NOMO-1 treated with DMSO at 0.1 percent for 48 hours (cell line): ENCODE data around the gene HOTAIR.
A peak's percentile ranks its signal among the peaks of the same experiment; 100 is the strongest.

Experiments
- DNase-seq: peaks from one replicate; lab custom pipeline; 2025; ENCODE audit not compliant: unreplicated experiment; lab: John Stamatoyannopoulos, UW

HOTAIR gene

DNA sequence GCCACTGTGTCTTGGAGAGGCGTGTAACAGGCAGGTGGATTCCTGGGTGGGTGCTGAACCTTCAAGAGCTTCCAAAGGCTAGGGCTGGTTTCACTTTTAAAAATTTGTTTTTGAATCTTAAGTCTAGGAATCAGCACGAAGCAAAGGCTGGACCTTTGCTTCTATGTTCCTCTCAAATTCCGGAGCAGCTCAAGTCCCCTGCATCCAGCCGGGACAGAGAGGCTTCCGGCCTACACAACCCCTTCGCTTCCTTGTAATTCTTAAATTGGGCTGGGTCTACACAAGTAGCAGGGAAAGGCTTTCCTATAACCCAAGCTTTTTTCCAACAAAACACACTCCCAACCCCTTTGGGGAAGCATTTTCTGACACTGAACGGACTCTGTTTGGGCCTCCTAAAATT, 11.7 kb downstream of the HOTAIR start:
- no peak for DNase-seq

DNA sequence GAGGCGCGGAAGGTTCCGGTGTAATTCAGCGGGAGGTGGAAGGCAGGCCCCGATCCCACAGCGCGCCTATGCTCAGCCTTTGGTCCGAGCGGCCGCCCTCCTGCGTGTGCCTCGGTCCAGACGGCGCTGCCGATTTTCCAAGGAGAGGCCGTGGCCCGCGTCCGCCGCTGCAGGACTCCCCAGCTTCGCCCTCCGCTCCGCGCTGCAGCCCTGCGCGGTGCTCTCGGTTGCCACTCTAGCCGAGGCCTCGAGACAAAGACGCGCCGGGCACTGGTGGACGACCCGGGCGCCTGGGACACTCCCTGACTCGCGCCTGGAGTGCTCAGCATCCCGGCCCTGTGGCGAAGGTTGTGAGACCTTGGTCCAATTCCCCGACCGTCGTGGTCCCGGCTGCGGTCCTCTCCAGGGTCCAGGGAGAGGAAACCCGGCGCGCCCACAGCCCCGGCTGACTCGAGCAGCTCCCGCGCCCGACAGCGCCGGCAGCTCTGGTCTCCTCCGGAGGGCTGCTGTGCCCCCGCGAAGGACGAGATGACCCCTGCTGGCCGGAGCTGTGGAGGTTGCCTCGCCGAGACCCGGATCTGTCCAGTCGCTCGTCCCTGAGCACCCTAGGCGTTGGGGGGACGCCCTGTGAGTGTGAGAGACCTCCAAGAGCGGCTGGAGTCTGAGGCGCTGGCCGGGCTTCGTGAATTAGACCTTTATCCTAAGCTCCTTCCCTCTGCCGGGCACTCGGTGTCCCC, 13.6 kb downstream of the HOTAIR start:
- DNase-seq, result no peak

DNA sequence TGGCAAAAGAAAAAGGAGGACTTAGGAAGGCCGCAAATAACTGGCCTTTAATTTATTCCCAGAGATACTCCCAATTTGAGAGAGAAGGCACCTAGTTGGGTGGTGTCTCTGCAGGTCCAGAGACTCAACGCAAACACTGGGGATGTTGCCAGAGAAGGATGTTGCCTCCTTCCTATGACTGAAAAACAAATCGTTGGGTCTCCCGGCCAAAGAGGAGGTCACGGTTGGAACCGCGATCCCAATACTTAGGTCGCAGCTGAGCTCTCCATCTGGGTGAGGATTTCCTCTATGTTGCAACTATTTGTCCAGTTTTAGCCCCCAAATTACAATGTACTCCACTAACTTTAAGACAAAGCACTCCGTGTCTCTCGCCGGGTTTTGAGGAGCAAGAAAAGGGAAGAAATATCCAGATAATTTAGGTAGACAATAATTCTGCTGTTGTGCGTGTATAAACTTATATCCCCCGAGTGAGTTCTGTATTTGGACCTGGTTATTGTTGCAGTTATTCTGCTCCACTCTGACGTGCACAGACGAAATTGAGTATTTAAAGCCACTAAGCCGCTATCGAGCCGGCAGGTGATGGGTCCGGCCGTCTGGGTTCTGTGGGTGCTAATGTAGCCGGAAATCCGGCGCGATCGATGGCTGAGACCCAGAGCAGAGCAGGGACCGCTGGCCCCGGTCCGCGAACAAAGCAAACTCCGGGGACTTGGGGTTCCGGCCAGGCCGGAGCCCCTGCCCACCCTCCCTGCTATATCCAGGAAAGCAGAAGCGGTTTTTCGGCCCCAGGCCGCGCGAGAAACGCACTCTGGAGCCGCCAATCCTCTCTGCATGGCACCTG, 14.3 kb downstream of the HOTAIR start:
- DNase-seq, result no peak

DNA sequence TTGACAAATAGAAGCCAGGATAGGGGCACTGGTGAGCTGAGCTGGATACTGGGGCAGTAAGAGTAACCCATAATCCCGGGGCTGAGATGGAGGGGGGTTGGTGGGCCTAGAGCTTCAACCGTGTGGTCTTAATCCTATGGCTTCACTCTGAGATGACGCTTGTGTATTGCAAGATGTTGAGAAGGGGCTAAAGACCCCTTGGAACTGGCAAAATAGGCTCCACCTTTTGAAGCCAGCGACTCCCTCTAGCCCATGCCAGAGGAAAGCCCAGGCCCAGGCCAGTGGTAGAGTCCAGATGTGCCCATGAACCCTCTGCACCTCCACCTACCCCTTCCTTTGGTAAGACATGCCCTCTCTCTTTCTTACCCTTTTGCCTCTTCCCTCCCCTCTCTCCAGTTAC, 15.4 kb downstream of the HOTAIR start:
- DNase-seq, result no peak

DNA sequence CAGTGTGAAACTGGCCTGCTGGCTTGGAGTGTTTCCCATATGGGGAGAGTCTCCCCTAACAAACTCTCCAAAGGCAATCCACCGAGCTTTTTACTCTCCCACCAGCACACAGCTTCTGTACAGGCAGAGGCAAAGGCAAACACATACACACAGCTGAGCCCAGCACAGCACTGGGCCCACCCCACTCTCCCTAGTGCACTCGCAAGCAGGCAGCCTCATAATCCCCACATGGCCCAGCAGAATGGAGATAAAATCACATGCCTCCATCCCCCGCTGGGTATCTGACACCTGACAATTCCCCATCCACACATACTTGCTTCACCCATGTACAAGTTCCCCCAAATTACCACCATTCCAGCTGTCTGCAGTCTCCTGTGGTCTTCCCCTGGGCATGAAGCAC, 16.6 kb downstream of the HOTAIR start:
- no peak for DNase-seq

DNA sequence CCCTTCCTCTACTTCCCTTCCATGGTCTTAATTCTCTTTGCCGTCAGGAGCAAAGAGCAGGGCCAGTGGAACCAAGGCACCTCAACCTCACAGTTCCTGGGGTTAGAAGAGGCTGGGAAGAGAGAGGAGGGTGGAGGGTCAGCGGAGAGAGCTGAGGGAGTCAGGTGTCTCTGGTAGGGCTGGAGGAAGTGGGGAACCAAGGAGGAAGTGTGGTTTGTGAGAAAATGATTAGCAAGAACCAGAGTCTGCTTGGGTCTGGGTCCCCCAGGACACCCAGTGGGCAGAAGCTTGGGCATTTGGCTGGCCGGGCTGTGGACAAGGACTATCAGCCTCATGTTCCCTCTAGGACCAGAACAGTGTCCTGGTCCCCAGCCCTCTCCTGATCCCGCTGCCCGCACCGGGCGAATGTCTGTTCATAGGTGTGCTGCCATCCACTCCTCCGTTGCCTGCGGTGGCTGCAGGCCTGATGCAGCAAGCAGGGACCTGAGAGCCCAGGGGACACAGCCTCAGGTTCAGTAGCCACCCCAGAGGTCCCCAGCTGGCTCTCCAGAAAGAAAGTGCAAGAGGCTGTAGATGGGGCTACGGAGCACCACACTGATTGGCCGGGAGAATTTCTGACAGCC, 17.7 kb downstream of the HOTAIR start:
- DNase-seq, result peak; percentile 25

DNA sequence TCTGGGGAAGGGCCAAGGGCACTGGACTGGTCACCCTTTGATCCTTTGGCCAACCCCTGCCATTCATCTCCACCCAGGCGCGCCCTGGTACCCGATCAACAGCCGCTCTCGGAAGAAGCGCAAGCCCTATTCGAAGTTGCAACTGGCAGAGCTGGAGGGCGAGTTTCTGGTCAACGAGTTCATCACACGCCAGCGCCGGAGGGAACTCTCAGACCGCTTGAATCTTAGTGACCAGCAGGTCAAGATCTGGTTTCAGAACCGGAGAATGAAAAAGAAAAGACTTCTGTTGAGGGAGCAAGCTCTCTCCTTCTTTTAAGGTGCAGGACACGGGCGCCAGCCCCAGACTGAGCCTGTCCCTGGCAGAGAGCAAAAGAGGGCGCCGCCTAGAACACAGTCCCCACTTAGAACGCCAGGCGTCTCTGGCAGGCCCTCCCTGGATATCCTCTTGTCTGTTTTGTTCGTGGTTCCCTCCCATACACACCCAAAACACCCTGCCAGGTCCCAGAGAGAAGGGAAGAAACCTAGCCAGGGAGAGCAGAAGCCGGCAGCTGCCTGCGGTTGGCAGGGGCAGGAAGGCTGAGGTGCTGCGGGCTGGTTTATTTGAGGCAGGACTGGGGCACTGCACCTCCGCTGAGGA, 18.4 kb downstream of the HOTAIR start:
- no peak for DNase-seq

DNA sequence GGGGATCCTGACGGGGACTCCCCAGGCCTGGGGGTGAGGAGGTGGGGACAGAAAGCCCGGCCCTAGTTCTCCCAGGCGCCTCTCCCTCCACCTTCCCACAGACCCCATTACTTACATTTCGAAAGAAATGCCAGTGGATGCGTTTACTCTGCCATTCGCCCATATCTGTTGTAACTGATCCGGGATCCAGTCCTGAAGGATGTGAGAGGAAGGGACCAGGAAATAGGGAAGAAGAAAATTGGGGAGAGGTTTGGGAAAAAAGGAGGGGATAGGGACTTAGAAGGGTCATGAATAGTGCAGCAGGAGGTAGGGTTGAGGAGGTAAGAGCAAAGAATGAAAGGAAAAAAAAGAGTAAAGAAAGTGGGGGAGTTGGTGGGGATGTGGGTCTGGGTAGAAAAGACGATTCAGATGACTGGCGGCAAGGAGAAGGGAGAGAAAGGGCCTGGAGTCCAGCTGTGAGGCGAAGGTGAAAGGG, 18.9 kb downstream of the HOTAIR start:
- no peak for DNase-seq

DNA sequence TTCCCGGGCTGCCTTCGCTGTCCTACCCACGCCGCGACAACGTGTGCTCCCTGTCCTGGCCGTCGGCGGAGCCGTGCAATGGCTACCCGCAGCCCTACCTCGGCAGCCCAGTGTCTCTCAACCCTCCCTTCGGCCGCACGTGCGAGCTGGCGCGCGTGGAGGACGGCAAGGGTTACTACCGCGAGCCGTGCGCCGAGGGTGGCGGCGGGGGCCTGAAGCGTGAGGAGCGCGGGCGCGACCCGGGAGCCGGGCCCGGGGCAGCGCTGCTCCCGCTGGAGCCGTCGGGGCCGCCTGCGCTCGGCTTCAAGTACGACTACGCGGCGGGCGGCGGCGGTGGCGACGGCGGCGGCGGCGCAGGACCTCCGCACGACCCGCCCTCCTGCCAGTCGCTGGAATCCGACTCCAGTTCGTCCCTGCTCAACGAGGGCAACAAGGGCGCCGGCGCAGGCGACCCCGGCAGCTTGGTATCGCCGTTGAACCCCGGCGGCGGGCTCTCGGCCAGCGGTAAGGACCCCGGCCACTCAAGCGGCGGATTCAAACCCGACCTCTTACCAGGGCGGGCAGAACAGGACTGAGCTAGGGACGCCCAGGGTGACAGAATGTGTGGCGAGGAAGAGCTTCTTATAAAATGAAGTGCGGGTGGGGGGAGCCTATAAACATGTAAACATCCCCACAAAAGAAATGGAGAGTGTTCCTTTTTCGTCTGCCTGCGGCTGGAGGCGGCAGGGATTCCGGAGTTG, 19.5 kb downstream of the HOTAIR start:
- DNase-seq, result no peak

DNA sequence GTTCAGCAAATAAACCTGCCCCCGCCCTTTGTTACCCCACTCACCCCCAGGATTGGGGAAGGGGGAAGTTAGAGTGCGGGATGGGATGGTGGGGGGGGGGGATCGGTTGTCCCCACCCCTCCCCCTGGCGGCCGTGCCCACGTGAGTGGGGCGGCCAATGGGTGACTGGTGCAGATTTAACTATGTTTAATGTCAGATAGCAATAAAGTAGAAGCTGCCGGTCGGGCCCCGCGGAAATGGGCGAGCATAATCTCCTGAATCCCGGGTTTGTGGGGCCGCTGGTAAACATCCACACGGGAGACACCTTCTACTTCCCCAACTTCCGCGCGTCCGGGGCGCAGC, 20.1 kb downstream of the HOTAIR start, which contains the start of gene HOXC12:
Gene HOXC12, plus strand, starts transcription at position 210 of the 342 bp plus-strand sequence. Its CDS starts 27 bp downstream, at position 237.
- no peak for DNase-seq

DNA sequence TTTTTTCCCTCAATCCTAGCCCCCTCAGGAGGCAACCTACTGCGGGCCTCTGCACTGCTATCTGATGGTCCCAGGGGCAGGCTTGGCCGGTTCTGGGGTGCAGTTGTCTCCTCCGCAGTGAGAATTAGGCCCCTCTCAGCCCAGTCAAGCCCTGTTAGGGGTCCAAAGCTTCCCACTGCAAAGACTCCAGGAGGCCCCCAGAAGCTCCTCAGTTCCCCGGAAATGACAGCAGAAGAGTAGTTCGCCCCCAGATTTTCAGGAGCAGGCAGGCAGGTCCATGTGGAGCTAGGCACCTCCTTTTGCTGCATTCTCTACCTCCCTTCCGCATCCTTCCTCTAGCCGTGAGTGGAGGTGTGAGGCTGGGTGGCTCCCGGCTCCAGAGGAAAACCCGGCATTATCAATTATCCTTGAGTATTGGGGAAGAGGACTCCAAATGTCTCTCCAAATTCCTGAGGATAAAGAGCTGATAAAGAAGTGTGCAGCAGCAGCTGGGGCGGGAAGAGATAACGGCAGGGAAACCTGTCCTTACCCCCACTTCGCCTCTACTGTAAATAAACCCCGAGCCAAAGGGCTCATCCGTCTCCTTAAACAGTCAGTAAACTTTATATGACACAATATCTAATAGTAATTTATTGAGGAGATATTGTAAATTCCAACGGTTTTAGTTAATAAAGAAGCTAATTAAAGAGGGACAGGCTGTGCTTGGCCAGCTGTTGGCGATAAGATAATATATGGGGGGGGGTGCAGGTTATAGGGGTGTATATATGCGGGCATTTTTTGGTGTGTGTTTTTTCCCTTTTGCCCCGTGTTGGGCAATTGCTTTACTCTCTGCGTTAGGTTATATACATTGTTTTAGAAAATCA, 20.7 kb downstream of the HOTAIR start:
- no peak for DNase-seq

DNA sequence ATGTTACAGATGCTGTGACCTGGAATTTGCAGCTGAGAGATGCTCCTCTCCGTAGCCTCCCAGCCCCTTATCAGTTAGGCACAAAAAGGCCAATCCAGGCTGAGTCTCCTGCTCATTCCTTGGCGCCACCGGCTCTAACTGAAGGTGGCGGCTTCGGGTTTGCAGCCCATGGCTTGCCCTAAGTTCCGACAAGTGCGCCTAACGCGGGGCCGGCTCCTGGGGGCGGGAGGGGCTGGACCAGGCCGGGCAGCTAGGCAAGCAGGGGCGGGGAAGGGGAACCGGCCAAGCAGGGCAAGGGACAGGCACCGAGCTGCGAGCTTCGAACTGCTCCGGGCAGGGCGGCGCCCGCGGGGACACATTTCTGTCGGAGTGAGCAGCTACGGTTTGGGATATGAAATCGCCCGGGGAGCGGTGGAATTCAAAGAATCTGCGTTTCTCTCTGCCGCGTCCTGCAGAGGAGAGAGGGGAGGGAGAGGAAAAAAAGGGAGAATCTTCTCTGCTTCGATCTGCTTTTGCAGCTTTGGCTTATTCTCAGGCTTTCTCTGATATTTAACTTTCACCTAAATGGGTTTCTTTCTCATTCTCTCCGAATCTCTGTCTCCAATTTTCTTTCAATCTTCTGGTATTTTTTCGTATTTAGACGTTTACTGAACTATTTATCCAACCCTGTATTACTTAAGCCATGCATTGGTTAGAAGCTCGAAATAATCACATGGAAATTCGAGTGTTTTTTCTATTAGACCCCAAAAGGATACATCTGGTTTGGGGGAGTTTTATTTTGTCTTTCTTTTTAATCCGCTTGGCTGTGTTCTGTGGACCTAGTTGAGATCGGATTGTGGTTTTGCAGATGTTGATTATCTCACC, 21.7 kb downstream of the HOTAIR start:
- no peak for DNase-seq

DNA sequence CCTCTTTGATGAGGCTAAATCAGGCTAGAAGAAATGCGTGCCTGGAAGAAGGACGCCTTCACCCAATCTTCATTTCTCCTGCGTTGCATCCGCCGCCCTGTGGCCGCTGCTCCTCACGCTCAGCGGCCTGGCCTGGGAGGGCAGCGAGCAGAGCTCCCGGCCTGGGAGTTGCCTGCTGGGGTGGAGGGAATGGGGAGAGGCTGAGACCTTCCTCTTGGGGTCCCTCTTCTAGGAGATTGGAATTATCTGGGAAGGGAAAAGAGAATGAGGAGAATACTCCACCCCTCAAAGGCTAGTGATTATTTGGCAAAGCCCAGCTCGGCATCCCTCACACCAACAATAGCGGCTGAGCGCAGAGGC, 22.4 kb downstream of the HOTAIR start:
- no peak for DNase-seq

DNA sequence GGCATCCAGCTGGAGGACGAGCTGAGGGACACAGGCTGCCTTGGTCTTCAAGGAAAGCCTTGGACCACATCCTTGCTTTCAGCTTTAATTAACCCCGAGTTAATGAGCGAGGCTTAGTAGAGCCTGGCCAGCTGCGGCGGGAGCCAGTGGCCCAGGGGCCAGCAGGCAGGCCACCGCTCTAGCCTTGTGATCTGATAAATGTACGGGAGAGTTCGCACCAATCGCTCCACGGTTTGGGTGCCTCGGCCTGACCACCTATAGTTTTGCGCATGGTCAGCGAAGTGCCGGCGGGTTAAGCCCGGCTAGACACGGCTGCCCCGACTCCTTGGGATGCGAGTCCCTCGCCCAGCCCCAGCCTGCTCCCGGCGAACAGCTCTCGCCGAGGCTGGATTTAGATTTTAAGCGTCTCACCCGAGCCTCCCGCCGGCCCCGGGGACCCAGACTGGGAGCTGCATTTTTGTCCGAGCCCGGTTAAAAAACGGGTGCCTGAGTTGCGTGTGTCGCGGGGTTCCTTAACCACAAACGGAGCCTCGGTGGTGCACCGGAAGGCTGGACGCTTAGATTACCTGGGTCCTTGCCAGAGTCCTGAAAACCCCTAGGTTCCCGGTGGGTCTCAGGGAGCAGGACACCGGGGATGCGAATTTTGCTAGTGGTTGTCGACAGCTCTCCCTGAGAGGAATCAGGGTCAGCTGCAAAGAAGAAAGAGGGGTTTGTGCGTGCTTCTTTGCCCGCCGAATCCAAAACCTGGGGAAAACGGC, 23.0 kb downstream of the HOTAIR start:
- no peak for DNase-seq

DNA sequence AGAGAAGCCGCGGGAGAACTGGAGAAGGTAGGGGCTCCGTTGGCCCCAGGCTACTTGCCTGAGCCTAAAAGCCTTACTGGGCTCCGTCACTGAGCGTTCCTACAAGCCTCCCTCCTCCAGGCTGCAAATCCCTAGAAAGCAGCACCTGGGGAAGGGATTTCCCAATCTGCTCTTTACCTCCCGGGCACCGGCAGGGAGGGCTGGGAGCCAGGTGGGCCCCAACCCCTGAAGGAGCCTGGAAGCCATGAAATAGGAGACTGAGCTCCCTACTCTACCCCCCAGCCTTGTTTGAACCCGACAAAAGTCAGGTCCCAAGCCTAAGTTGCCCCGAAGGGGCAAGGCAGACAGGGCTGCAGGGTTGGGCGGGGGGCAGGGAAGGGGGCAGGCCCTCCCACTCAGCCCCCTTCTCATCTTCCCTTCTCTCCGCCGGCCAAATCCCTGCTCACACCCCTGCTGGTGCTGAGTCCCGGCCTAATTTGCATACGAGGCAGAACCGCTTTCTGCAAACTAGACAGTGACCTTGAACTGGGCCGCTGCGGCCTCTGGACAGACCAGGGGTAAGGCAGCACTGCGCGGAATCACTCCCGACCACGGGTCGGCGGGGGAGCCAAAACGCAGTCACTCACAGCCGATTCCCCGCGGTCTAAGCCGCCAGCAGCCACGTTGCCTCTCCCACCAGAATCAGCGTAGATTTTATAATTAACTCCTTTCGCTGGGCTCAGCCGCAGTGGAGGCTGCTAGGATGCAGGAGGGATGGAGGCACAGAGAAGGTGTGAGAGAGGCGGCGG, 23.8 kb downstream of the HOTAIR start:
- DNase-seq, result no peak

DNA sequence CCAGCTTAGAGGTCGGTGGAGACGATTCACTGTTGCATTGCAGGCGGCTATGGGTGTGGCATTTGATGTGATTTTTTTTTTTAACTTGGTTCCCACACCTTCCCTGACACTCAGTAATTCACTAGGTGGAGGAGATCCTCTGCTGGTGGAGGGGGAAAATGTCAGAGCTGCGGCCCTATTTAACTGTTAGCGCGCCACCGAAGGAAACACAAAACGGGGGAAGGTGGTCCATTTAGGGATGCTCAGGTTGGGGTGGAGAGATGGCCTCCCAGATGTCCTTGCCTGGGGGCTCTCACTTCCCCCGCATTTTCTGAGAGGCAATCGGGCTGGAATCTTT, 24.3 kb downstream of the HOTAIR start:
- no peak for DNase-seq

DNA sequence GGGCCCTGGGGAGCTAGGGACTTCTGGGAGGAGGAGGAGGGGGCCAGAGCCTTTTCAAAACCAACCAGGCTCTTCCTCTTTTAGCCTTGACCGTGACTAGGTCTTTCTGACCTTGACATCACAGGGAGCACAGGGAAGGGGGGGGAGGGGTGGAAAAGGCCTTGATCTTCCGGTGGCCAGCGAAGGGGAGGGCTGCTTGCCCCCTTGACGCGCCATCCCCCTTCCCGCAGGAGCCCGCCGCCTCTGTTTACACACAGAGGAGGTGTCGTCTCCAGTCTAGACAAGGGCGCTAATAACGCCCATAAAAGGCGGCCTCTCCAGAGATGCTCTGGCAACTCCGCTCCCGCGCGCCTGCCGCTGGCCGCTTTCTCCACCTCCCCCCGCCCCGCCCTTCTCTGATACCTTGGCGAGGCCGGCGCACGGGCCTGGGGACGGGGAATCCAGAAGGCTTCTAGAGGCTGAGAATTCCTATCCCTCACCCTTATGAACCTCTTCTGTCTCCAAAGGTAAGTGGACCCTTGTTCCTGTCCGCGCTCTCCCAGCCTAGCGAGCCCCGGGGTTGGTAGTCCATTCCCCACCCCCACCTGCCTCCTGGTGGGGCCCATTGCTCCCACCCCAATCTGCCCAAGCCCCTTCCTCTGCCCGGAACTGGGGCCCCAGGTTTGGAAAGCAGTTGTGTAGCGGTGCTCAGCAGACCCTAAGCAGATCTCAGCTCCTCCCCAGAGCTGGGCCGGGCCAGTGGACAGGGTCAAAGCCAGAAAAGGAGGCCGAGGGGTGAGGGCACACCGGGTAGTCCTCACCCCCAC, 24.9 kb downstream of the HOTAIR start:
- no peak for DNase-seq
